Medulla oblongata (tissue), 1 donor: ENCODE data around the gene CRYBA2.

Experiments
- DNase-seq: peaks from one replicate; pipeline ENCODE4 v3.0.0-alpha.2; 2015; ENCODE audit errors: extremely low spot score

CRYBA2 gene

DNA sequence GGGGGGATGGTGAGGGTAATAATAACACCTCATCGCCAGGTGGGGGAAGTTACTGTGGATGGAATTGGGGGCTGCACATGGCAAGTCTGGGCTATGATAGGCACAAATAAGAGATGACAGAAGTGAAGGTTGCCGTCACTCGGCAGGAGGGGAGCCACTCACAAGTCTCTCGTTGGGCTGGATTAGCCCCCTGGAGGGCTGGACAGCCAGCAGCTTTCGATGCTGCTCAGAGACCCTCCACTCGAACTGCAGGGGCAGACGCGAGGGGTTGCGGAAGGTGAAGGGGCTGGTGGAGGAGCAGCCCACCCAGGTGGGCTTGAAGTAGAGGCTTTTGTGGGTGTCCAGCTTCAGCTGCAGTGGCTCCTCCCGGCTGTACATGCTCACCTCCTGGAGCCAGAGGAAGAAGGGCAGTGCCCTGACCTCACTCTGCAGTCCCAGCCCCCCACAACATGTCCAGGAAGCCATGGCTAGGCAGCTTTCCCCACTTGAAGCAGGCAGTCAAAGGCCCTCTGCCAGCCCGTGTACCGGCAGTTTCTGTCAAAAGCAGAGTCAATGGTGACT lies 29.9 kb upstream of the CRYBA2 start:
- no peak for DNase-seq

DNA sequence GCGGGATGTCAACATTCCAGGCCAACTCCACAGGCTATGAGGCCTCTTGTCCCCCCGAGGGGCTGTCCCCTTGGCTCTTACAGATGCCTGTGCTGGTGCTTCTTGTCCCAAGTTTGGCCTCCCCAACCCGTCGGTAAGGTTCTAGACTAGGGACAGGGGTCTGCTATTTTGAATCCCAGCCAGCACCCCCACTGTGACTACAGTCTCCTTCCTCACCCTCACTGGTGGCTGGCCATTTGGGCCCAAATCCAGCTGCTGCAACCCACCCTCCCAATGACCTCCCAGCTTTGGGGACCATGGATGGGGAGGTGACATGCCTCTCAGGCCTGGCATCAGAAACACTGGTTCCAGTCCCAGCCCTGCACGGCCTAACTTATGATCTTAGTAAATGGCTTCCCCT lies 29.4 kb upstream of the CRYBA2 start:
- DNase-seq, result no peak

DNA sequence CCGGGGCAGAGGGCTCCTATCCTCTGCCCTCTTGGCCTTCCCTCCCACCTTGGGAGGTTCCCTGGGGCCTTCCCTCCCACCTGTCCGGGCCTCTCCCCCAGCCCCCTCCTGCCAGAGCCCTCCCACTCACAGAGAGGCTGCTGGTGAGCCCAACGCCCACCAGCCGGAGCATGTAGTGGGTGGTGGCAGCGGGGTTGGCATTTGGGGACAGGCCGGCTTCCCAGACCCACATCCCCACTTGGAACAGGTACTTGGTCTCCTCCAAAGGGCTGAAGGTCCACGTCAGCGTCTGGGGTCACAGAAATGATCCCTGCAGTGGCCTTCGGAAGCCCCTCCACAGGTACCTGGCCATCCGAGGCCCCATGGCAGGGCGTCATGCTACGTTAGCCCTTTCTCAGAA lies 28.8 kb upstream of the CRYBA2 start:
- no peak for DNase-seq

DNA sequence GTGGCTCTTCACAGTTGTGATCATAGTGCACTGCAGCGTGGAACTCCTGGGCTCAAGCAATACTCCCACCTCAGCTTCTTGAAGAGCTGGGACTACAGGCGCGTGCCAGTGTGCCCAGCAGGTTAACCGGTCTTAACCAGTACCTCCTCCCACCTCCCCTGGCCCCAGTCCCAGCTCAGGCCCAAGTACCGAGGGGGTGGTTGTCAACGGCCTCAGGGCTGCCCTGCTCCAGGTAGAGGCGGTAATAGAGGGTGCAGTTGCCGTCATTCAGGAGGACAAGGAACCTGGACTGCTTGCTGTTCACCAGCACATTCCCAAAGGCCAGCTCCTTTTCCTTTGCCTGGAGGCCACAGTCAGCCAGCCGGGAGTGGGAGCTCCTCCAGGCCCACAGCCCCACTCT lies 28.4 kb upstream of the CRYBA2 start:
- no peak for DNase-seq

- peak; percentile 3 for DNase-seq
These were observed 27.6 kb upstream of the CRYBA2 start for GRCh38 chr2:219020604-219021365.

GRCh38 chr2:219019436-219019835 lies 26.2 kb upstream of the CRYBA2 start:
- DNase-seq, result no peak

- no peak for DNase-seq
These were observed 25.5 kb upstream of the CRYBA2 start for GRCh38 chr2:219018726-219019125.

DNA sequence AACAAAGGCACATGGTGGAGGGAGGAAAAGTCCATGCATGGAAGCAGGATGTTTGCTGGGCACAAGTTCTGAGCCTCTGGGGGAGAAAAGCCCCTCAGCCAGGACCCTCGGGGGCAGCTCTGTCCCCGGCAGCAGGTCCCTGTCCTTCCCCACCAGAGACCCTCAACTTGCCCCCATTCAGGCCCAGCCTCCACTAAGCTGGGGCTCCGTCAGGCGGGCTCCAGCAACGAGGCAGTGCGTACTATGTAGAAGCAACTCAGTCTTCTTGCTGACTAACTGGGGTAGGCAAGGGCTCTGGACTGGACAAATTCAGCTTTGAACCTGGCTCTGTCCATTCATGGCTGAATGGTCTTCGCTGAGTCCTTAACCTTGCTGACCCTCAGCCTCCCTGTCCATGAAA lies 25.1 kb upstream of the CRYBA2 start:
- no peak for DNase-seq

GRCh38 chr2:219017201-219017931 lies 24.1 kb upstream of the CRYBA2 start:
- peak; percentile 85 for DNase-seq

DNA sequence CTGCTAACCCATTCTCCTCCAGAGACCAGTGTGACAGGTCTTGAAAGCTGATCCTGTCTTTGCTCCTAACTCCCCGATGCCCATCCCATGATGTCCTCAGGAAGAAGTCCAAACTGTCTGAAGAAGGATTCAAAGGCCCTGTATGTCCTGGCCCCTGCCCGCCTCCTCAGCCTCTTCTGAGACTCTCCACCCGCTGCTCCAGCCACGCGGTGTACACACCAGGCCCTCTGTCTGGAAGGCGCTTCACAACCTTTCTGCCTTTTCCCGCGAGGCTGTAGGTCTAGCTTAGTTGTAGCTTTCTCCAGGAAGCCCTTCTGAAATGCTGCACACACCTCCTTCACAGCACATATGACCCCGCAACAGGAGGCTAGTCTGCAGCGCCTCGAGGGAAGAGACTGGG lies 23.5 kb upstream of the CRYBA2 start:
- no peak for DNase-seq

DNA sequence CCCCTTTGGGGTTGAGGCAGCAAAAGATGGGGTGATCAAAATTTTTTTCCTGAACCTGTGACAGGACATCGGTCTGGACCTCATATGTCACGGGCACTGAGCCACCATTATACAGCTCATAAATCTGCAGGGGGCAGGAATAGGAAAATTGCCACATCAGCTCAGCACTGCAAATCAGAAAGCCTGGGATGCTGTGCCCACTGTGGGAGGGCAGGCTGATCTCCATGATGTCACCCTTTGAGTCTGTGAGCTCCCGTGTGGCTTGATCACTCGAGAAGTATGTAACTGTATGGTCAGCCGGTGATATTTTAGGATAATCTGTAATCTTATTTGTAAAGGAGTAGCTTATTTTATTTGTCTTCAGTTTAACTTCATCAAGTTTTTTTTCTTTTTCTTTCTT lies 17.7 kb upstream of the CRYBA2 start:
- no peak for DNase-seq

DNA sequence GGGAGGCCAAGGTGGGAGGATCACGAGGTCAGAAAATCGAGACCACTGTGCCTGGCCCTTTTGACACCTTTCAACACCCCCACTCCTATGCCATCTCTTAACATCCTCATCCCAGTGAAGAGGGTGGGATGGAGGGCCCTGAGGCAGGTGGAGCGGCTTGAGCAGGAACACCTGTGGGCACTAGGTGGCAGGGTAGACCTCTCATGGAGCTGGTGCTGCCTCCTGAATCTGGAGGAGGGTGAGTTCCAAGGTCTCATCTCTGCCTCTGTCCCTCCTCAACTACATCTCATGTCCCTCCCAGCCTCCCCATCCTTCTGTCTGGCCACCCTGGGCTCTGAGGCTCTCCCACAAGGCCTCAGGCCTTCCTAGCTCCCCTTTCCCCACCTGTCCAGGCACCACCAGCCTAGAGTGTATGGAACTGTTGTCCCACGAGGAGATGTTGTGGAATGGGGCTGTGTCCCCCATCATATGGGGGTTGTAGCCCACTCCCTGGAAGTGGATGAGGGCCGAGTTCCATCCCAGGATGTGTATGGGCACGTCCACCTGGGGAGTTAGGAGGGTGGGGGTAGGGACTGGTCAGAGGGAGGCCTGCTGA lies 17.0 kb upstream of the CRYBA2 start:
- no peak for DNase-seq

GRCh38 chr2:219009294-219009693 lies 16.1 kb upstream of the CRYBA2 start:
- DNase-seq, result no peak

- DNase-seq, result no peak
These were observed 10.8 kb upstream of the CRYBA2 start for GRCh38 chr2:219003979-219004378.

DNA sequence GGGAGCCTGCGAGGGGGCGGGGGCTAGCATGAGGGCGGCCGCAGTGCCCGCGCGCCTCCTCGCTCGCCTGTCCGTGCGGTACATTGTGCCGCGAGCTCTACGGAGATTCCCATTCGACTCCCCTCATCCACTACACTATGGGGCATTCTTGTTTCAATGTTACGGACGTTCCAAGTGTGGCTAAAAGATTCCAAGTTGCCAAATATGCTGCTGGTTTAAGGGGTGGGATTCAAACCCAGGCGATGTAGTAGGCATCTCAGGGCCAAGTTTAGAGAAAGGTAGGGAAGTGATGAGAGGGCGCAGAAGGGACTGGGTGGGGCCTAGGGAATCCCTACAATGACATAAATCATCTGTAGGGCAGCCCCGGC lies 10.0 kb upstream of the CRYBA2 start:
- DNase-seq, result no peak

DNA sequence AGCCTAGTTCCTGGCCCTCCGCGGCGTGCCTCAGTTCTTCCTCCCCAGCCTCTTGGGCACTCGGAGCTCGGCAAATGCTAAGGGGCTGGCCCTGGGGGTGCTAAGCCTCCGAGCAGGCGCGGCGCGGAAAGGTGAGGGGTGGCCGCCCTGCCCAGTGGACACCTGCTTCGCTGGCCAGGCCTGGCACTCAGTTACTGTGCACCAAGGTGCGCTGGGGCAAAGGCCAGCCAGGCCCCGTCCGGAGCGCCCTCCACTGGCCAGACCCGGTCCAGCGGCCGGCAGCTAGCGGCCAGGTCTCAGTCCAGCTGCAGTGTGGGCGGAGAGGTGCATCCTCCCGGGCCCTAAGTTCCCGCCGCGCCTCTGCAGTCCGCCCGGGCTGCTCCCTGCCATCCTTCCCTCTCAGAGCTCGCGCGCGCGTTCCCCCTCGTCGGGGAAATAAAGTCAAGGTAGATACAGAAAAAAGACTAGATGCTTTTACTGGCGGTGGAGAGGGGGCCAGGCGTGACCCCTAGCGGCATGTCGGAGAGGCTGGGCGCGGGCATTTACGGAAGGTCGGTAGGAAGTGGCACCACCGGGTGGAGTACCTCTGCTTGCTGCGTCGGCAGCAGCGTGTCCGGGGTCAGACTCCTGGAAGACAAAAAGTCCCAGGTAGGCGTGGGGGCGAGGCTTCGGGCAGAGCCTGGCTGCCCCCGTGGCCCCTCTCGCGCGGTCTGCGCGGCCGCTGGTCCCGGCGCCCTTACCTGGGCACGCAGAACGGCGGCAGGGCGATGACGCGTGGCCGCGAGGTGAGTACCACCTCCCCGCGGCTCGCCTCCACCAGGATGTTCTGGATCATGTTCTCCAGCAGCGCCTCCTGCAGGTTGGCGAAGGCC lies 9.4 kb upstream of the CRYBA2 start:
- DNase-seq, result no peak

- DNase-seq, result no peak
These were observed 8.6 kb upstream of the CRYBA2 start for GRCh38 chr2:219001577-219002394.

GRCh38 chr2:219001100-219001576 lies 7.9 kb upstream of the CRYBA2 start:
- DNase-seq, result no peak

GRCh38 chr2:219000569-219000960 lies 7.3 kb upstream of the CRYBA2 start:
- DNase-seq, result no peak

GRCh38 chr2:218999881-219000568 lies 6.8 kb upstream of the CRYBA2 start:
- DNase-seq, result no peak
